HG02798 (cell line): ENCODE data around the gene SLC16A11.

Source experiments
- ATAC-seq: cut with Tn5 transposase; IDR thresholded peaks from one replicate; pipeline ENCODE4 v1.9.1; 2021; ENCODE audit warnings: mild to moderate bottlenecking; ENCODE audit not compliant: unreplicated experiment, poor library complexity

The SLC16A11 gene

DNA sequence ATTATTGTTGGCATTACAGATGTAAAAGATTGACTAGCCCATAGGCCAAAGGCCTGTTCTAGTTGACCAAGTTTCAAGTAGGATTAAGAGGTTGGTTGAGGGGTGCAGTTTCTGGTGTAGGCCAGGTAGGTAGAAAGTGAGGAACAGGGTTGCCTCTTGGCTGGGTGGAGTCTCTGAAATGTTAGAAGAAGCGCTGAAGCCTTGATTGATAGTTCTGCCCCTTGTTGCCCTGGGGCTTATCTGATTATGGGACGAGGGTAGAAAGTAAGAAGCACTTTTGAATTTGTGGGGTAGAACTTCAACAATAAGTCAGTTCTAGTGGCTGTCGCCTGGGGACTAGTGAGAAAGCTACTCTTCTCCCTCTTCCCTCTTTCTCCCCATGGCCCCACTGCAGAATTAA, 14.8 kb downstream of the SLC16A11 start:
- no peak for ATAC-seq

- no peak for ATAC-seq
Observed at GRCh38 chr17:7027335-7027734, 16.6 kb downstream of the SLC16A11 start.

DNA sequence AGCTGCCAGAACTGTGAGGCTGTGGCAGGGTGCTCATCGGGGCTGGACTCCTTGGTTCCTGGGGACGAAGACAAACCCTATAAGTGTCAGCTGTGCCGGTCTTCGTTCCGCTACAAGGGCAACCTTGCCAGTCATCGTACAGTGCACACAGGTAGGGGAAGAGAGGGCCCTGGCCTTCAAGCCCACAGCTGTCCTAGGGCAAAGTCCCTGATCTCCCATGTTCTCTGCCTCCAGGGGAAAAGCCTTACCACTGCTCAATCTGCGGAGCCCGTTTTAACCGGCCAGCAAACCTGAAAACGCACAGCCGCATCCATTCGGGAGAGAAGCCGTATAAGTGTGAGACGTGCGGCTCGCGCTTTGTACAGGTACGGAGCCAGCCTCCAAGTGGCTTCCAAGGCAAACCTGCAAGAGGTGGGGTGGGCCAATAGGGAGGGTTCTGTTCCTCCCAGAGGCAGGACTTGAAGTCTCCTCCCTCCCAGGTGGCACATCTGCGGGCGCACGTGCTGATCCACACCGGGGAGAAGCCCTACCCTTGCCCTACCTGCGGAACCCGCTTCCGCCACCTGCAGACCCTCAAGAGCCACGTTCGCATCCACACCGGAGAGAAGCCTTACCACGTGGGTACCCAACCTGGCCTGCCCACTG, 17.3 kb downstream of the SLC16A11 start:
- no peak for ATAC-seq

GRCh38 chr17:7025245-7025644, 18.6 kb downstream of the SLC16A11 start:
- ATAC-seq, result no peak

GRCh38 chr17:7024402-7024785, 19.5 kb downstream of the SLC16A11 start:
- no peak for ATAC-seq

GRCh38 chr17:7023576-7024401, 20.1 kb downstream of the SLC16A11 start:
- ATAC-seq, result peak; percentile 54

GRCh38 chr17:7022781-7023571, 20.9 kb downstream of the SLC16A11 start, which contains the start of gene BCL6B:
BCL6B (plus strand) TSS chr17:7023050; CDS start chr17:7023672, 622 bp downstream.
- ATAC-seq, result no peak

GRCh38 chr17:7021993-7022778, 21.7 kb downstream of the SLC16A11 start:
- ATAC-seq, result peak; percentile 77

DNA sequence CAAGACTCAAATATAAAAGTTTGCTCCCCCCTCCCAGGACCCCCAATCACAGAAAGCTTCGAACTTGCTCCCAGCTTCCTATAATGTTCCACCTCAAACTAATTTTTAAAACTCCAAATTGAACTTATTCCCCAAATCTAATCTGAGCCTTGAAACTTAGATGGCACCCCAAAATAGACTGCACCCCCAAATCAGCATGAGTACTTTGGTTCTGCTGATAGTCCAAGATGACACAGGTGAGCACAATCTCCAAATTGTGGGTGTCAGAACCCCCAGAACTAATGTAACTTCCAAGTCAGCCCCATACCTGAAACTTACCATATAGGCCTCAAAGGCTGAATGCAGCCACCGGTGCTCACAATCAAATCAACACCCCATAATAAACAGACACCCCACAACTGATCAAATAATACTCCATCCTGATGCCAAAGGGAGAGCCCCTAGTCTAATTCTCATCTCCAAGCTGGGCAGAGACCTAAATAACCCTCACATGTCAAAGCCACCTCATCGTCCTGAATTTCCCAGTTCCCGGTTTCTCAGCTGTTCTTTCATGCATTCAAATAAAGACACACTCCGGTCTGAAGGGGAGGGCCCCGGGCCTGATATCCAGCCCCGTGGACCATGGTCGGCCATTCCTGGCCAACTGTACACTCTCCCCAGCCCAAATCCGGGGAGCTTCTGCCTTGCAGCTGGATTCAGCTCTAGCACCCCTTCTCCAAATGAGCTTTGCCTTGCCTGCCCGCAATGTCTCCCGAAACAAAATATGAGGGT, 22.8 kb downstream of the SLC16A11 start:
- no peak for ATAC-seq

DNA sequence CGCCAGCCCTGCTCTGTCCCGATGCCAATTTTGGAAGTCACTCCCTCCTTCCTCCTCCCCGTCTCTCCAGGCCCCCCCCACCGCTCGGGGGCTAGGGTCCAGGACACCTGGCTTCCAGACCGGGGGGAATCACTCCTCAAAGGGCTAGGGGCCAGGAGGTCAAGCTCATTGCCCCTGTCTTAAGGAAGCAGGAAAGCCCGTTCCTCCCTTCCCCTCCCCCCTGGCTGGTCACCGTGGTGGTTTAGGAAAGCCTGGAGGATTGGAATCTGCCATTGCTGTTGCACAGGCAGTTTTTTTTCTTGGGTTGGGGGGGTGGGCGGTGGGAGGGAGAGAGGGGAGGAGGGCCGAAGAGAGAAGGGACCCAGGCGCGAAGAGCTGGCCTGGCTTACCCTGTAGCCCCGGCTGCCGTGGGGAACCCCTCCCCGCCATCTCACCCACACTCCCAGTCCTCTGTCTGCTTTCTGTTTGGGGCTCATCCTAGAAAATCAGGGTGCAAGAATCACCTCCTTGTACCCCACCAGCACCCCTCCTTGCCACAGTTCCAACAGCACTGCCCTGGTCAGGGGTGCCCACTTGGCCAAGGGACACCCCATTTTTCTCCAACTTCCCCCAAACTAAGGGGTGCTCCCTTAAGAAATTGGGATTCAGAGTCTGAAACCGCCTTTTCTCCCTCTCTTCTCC, 23.9 kb downstream of the SLC16A11 start:
- ATAC-seq, result no peak

DNA sequence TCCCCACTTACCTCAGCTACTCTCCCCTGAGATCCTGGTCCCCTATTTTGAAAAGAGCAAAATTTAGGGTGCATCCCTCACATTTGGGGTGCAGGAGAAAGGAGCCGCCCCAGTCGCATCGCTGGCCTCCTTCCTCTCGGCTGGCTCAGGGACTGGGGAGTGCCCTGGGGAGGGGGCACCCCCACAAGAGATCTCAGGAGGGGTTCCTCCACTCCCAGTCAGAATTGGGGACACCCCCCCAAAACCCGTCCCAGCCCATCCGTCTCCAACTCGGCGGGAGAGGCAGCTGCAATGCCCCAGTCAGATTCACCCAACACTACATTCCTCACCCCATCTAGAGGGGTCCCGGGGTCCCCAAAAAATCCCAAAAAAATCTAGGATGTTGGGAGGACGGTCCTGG, 24.5 kb downstream of the SLC16A11 start:
- ATAC-seq, result no peak

- ATAC-seq, result no peak
Observed at GRCh38 chr17:7018331-7018964, 25.4 kb downstream of the SLC16A11 start.

DNA sequence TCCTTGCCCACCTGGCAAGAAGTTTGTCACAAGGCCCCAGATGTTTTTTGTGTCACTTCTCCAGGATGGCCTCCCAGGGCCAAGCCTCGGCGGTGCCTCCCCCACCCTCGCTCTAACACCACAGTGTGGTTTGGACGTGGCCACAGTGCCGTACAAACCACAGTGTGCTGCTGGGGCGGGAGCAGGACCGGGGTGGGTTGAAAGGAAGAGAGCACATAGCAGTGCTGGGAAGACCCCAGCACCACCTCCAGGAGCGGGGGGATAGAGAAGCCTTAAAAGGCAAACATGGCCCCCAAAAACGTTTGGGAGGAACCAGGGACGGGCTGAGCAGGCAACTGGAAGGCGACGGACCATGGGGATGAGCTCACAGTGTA, 26.1 kb downstream of the SLC16A11 start:
- no peak for ATAC-seq

DNA sequence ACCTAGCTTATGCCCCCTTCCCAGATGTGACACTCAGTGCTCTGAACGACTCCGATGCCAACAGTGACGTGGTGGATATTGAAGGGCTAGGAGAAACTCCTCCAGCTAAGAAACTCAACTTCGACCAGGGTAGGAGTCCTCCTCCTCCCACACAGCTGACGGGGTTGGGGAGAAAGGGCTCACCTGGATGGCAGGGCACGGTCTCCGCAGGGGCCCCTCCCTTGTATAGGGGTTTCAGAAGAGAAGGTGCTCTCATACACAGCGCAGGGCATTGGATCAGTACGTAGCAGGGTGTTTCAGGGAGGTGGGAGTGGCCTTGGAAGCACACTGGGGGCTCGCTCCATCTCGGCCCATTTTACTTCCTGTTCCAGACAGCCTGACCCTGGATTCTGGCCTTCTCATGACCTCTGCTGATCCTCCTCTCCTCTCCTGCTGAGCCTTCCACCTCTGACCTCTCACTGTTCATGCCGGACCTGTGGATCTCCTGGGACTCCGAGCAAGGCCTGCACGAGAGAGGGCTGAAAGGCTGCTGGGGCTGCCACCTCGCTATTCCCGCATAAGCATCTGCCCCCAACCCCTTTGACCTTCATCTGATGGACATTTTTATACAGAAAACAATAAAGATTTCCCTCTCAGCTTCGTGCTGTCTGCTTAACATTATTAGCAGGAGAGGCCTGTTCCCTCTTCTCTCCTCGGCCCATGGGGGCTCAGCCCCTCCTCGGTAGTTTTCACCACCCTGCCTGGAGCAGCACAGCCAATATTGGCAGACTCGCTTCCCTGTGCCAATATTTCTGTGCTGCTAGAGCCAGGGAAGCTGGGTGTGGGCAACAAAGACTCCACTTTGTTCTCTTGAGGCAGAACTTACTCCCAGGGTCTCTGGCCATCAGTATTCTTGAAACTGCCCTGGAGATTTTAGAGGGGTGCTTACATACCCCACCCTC, 26.7 kb downstream of the SLC16A11 start:
- no peak for ATAC-seq

DNA sequence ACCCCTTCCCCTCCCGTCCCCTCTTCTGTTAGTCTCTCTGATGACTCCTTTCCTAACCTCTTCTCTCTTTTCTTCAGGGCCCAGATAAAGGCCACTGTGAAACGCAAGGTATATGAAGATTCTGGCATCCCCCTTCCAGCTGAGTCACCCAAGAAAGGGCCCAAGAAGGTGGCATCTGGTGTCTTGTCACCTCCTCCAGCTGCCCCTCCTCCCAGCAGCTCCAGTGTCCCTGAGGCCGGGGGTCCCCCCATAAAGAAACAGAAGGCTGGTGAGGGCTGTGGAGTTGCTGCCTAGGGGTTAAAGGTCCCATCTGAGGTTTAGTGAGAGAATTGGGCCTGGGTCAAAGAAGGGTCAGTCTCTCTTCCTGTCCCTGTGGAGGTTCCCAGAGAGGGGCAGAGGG, 27.5 kb downstream of the SLC16A11 start:
- no peak for ATAC-seq

DNA sequence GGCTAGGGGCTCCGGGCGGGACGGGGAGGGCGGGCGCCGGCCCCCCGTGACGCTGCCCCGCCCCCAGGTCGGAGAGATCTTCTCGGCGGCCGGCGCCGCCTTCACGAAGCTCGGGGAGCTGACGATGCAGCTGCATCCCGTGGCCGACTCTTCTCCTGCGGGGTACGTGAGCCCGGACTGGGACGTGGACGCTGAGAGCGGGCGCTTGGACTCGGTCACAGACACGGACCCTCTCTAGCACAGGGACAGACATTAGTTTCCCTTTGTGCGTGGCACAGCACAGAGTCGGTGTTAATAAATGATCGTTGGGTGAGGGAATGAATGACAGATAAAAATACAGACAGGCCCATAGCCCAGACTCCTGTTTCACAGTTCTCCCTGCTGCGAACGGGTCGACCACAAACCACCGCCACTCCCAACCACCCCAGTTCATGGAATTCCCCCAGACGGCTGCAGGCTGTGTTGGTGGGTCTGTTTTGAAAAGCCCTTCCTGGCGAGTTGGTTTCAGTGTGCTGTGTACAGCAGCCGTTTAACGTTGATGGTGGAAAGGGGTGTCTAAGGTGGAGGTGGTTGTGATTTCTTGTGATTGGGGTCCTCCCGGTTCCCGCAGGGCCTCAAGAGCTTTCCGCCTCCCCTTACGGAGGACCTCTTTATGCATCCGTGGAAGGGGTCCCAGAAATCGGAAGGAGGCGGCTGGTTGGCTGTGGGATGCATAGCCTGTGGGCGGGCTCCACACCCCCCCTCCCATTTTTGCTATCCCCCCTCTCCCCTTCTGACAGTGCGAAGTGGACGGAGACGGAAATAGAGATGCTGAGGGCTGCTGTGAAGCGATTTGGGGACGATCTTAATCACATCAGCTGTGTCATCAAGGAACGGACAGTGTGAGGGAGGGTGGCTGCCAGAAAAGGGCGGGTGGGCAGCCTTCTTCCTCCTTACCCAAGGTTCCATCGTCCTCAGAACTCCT, 28.6 kb downstream of the SLC16A11 start:
- ATAC-seq, result peak; percentile 6
